ENCODE data around the gene LRP6.

Gene LRP6

GRCh38 chr12:12181511-12181910 lies 85.3 kb downstream of the LRP6 start:
- ATAC-seq, result peak; percentile 66
- TF ChIP-seq BACH2 (CRISPR knock-in tag; IDR thresholded peaks at IDR 0.05; ENCODE audit: borderline replicate concordance) (no peak), GLIS3 (CRISPR knock-in tag; IDR thresholded peaks at IDR 0.05) (no peak), ESRRG (CRISPR knock-in tag; IDR thresholded peaks at IDR 0.05) (no peak), ISL1 (CRISPR knock-in tag; IDR thresholded peaks at IDR 0.05) (peak; percentile 66)

- TF ChIP-seq ESRRG (CRISPR knock-in tag; IDR thresholded peaks at IDR 0.05) (no peak), ZNF8 (CRISPR knock-in tag; IDR thresholded peaks at IDR 0.05) (no peak)
- ATAC-seq, result no peak
Observed at GRCh38 chr12:12180575-12180974, 86.3 kb downstream of the LRP6 start.

GRCh38 chr12:12180136-12180535 lies 86.7 kb downstream of the LRP6 start:
- TF ChIP-seq ZNF565 (CRISPR knock-in tag; conservative IDR thresholded peaks at IDR 0.05; ENCODE audit: low read depth), result no peak
- TF ChIP-seq ZFP3 (CRISPR knock-in tag; IDR thresholded peaks at IDR 0.05), result no peak
- no peak for TF ChIP-seq PPARA (CRISPR knock-in tag; IDR thresholded peaks at IDR 0.05; ENCODE audit: borderline replicate concordance)
- no peak for TF ChIP-seq TSHZ2 (CRISPR knock-in tag; IDR thresholded peaks at IDR 0.05)
- TF ChIP-seq GLIS3 (CRISPR knock-in tag; IDR thresholded peaks at IDR 0.05), result no peak
- no peak for TF ChIP-seq ZFP30 (CRISPR knock-in tag; IDR thresholded peaks at IDR 0.05)
- TF ChIP-seq ISL1 (CRISPR knock-in tag; IDR thresholded peaks at IDR 0.05), result no peak
- no peak for TF ChIP-seq TCF4 (CRISPR knock-in tag; IDR thresholded peaks at IDR 0.05; ENCODE audit: borderline replicate concordance)

GRCh38 chr12:12178559-12178958 lies 88.3 kb downstream of the LRP6 start:
- peak; percentile 47 for ATAC-seq
- TF ChIP-seq TCF4 (CRISPR knock-in tag; IDR thresholded peaks at IDR 0.05; ENCODE audit: borderline replicate concordance) (peak; percentile 68), SNAI2 (CRISPR knock-in tag; IDR thresholded peaks at IDR 0.05) (no peak)

More at GRCh38 chr12:12180136-12180535, 86.7 kb downstream of the LRP6 start:
- no peak for ATAC-seq

GRCh38 chr12:12176402-12176801 lies 90.4 kb downstream of the LRP6 start:
- no peak for ATAC-seq
- no peak for TF ChIP-seq BACH2 (CRISPR knock-in tag; IDR thresholded peaks at IDR 0.05; ENCODE audit: borderline replicate concordance)

- no peak; the same call in 2 of the 3 replicates for ATAC-seq
- no peak for TF ChIP-seq PPARA (CRISPR knock-in tag; IDR thresholded peaks at IDR 0.05; ENCODE audit: borderline replicate concordance)
Observed at GRCh38 chr12:12171991-12172511, 94.8 kb downstream of the LRP6 start.

- no peak for ATAC-seq
- TF ChIP-seq CSDC2 (CRISPR knock-in tag; IDR thresholded peaks at IDR 0.05), result no peak
- TF ChIP-seq ZNF70 (CRISPR knock-in tag; IDR thresholded peaks at IDR 0.05), result no peak
- no peak for TF ChIP-seq ARNTL (CRISPR knock-in tag; IDR thresholded peaks at IDR 0.05; ENCODE audit: borderline replicate concordance, low read depth)
- no peak for TF ChIP-seq OSR1 (CRISPR knock-in tag; IDR thresholded peaks at IDR 0.05)
- TF ChIP-seq ZFP3 (CRISPR knock-in tag; IDR thresholded peaks at IDR 0.05), result no peak
- no peak for TF ChIP-seq ZNF565 (CRISPR knock-in tag; conservative IDR thresholded peaks at IDR 0.05; ENCODE audit: low read depth)
- TF ChIP-seq PPARA (CRISPR knock-in tag; IDR thresholded peaks at IDR 0.05; ENCODE audit: borderline replicate concordance), result no peak
- no peak for TF ChIP-seq ZNF8 (CRISPR knock-in tag; IDR thresholded peaks at IDR 0.05)
- no peak for TF ChIP-seq TCF4 (CRISPR knock-in tag; IDR thresholded peaks at IDR 0.05; ENCODE audit: borderline replicate concordance)
- no peak for TF ChIP-seq TSHZ2 (CRISPR knock-in tag; IDR thresholded peaks at IDR 0.05)
- no peak for TF ChIP-seq CREB5 (CRISPR knock-in tag; IDR thresholded peaks at IDR 0.05; ENCODE audit: low read depth)
- TF ChIP-seq POU6F1 (CRISPR knock-in tag; IDR thresholded peaks at IDR 0.05; ENCODE audit: borderline replicate concordance, low read depth), result no peak
- no peak for TF ChIP-seq ZFP30 (CRISPR knock-in tag; IDR thresholded peaks at IDR 0.05)
- TF ChIP-seq BACH2 (CRISPR knock-in tag; IDR thresholded peaks at IDR 0.05; ENCODE audit: borderline replicate concordance), result no peak
- TF ChIP-seq RARB (CRISPR knock-in tag; IDR thresholded peaks at IDR 0.05), result no peak
- no peak for TF ChIP-seq SNAI2 (CRISPR knock-in tag; IDR thresholded peaks at IDR 0.05)
- no peak for TF ChIP-seq ISL1 (CRISPR knock-in tag; IDR thresholded peaks at IDR 0.05)
- no peak for TF ChIP-seq TOX (CRISPR knock-in tag; IDR thresholded peaks at IDR 0.05; ENCODE audit: borderline replicate concordance)
- TF ChIP-seq ZC3H10 (CRISPR knock-in tag; IDR thresholded peaks at IDR 0.05), result no peak
Observed at GRCh38 chr12:12167847-12168246, 99.0 kb downstream of the LRP6 start.

All from SK-N-SH treated with all-trans-retinoic acid at 6 μM for 48 hours (cell line).